GM12873 (cell line): ENCODE results near the gene C20orf204.

ENCODE experiments used
- CTCF ChIP-seq: IDR thresholded peaks from 2 replicates; pipeline ENCODE4 v1.5.1; 2012; ENCODE audit warnings: low read depth, mild to moderate bottlenecking, moderate library complexity, low read length, control low read depth; ENCODE audit not compliant: insufficient read depth; ENCODE audit errors: missing control alignments

Gene C20orf204

GRCh38 chr20:64041040-64041780, 5.2 kb downstream of the C20orf204 start:
- TF ChIP-seq CTCF, result no peak

- TF ChIP-seq CTCF, result no peak
Observed at GRCh38 chr20:64041781-64042053, 5.7 kb downstream of the C20orf204 start.

- no peak for TF ChIP-seq CTCF
Observed at GRCh38 chr20:64042054-64042781, 6.2 kb downstream of the C20orf204 start.

GRCh38 chr20:64043768-64044167, 7.8 kb downstream of the C20orf204 start:
- TF ChIP-seq CTCF, result no peak

GRCh38 chr20:64044484-64045247, 8.7 kb downstream of the C20orf204 start:
- no peak for TF ChIP-seq CTCF

- no peak for TF ChIP-seq CTCF
Observed at GRCh38 chr20:64045346-64046011, 9.5 kb downstream of the C20orf204 start.

GRCh38 chr20:64047046-64047389, 11.0 kb downstream of the C20orf204 start:
- TF ChIP-seq CTCF, result no peak
